K562 (cell line): ENCODE data around the gene RSAD1. TPM values are rescaled to one million over a fixed set of nuclear protein-coding genes. Genes with fewer than 3 reads are reported as not detected.

ENCODE experiments used
- CREB5 ChIP-seq: fragments of 250-450 bp; sonication (Bioruptor Pico); IDR thresholded peaks from 2 replicates; pipeline ENCODE4 v1.5.0; 2020; ENCODE audit warnings: mild to moderate bottlenecking
- KDM5B ChIP-seq: fragments of 200-600 bp; sonication (generic); IDR thresholded peaks from 2 replicates; pipeline ENCODE4 v1.6.1; 2012; ENCODE audit warnings: low read depth, mild to moderate bottlenecking, moderate library complexity, low read length, control low read depth, inconsistent platforms; ENCODE audit not compliant: insufficient replicate concordance
- MBD1 ChIP-seq: fragments of 250-450 bp; sonication (Bioruptor Pico); IDR thresholded peaks from 2 replicates; pipeline ENCODE4 v1.8.0; 2022; ENCODE audit warnings: inconsistent platforms
- MGA ChIP-seq: fragments of 450-650 bp; IDR thresholded peaks from 2 replicates; pipeline ENCODE4 v1.6.1; 2016; ENCODE audit warnings: mild to moderate bottlenecking, moderate library complexity
- MIER1 ChIP-seq: fragments of 450-650 bp; IDR thresholded peaks from 2 replicates; pipeline ENCODE4 v1.6.1; 2016; ENCODE audit warnings: antibody characterized with exemption, mild to moderate bottlenecking, low read depth
- MYC ChIP-seq, 2 experiments: fragments of 250-450 bp in 1 of 2; sonication (Bioruptor Pico) in 1 of 2; IDR thresholded peaks; 2 replicates each; pipeline versions ENCODE4 v1.5.1 to v1.6.1; 2012 to 2021; ENCODE audit warnings: low read depth in 2 of 2, borderline replicate concordance in 1 of 2, improper control_type of control experiment in 1 of 2, low read length in 1 of 2, mild to moderate bottlenecking in 1 of 2, moderate library complexity in 1 of 2
- NR2C1 ChIP-seq, 2 experiments: fragments of 450-650 bp; IDR thresholded peaks; 2 replicates each; pipeline ENCODE4 v1.6.1; 2017; ENCODE audit warnings: mild to moderate bottlenecking in 2 of 2, antibody characterized with exemption in 1 of 2, inconsistent platforms in 1 of 2, missing compliant biosample characterization in 1 of 2, missing genetic modification characterization in 1 of 2
- ZBED1 ChIP-seq: IDR thresholded peaks from 2 replicates; pipeline ENCODE4 v1.6.1; 2014
- ZNF311 ChIP-seq: fragments of 250-450 bp; sonication (Bioruptor Pico); IDR thresholded peaks from 2 replicates; pipeline ENCODE4 v1.4.0; 2020; ENCODE audit warnings: mild to moderate bottlenecking, moderate library complexity
- polyA plus RNA-seq, 8 experiments: library from polyadenylated mRNA; depleted of rRNA in 4 of 8; stranded (reverse) in 5 of 8; unstranded in 3 of 8; fragments of >200 nt; fragmentation: Nextera tagmentation in 2 of 8; fragmentation: Illumina TruSeq in 1 of 8; extraction: Ambion mirVana in 2 of 8; extraction: Trizol in 1 of 8; gene quantifications; 2 replicates each; pipeline versions ENCODE4 v1.2.1 to v1.2.3, GENCODE V29; 2011 to 2014; ENCODE audit warnings: inconsistent platforms in 1 of 8, missing spikeins in 1 of 8
- total RNA-seq, 7 experiments: library from RNA; depleted of rRNA in 6 of 7; stranded (reverse); fragments of >200 nt in 6 of 7; fragmentation: Illumina TruSeq in 2 of 7; extraction: Trizol in 2 of 7; gene quantifications; 2 replicates each; pipeline versions ENCODE4 v1.2.1 to v1.2.3, GENCODE V29; 2011 to 2021; ENCODE audit warnings: low replicate concordance in 1 of 7
- TF ChIP-seq, protein P1 (sequence below): sonication (generic); formaldehyde crosslinking; IDR thresholded peaks from 2 replicates; pipeline ENCODE4 v1.4.0; 2020; ENCODE audit warnings: mild to moderate bottlenecking, missing genetic modification reagents

The RSAD1 gene
- total and polyA plus RNA-seq, 9 of the 15 experiments (the other 6 are each of a cell fraction or from before 2014, with no cell fraction given), result 4.5 to 42.5 (median 26.8) TPM

GRCh38 chr17:50448643-50449042 lies 30.0 kb upstream of the RSAD1 start (continued):
- TF ChIP-seq MGA, result no peak
- TF ChIP-seq MBD1 (CRISPR knock-in tag), result no peak
- peak; percentile 74; the same call in 1 of the 2 replicates for TF ChIP-seq ZNF311 (CRISPR knock-in tag)
- TF ChIP-seq NR2C1 (IDR thresholded peaks at IDR 0.05), result no peak
- TF ChIP-seq NR2C1 (tag; IDR thresholded peaks at IDR 0.05), result peak; percentile 72
- TF ChIP-seq MYC (IDR thresholded peaks at IDR 0.05; ENCODE audit: low read depth, low read length), result no peak
- no peak for TF ChIP-seq MYC (CRISPR knock-in tag; IDR thresholded peaks at IDR 0.05; ENCODE audit: borderline replicate concordance, low read depth)
- no peak for TF ChIP-seq ZBED1
- no peak for TF ChIP-seq CREB5
- TF ChIP-seq, protein P1, sequence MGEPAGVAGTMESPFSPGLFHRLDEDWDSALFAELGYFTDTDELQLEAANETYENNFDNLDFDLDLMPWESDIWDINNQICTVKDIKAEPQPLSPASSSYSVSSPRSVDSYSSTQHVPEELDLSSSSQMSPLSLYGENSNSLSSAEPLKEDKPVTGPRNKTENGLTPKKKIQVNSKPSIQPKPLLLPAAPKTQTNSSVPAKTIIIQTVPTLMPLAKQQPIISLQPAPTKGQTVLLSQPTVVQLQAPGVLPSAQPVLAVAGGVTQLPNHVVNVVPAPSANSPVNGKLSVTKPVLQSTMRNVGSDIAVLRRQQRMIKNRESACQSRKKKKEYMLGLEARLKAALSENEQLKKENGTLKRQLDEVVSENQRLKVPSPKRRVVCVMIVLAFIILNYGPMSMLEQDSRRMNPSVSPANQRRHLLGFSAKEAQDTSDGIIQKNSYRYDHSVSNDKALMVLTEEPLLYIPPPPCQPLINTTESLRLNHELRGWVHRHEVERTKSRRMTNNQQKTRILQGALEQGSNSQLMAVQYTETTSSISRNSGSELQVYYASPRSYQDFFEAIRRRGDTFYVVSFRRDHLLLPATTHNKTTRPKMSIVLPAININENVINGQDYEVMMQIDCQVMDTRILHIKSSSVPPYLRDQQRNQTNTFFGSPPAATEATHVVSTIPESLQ (CRISPR knock-in tag), result no peak
- TF ChIP-seq KDM5B, result no peak
- no peak for TF ChIP-seq MIER1
